DMS153 (cell line): Measurements from ENCODE around the gene SLC2A1.
"Not testable (repeated sequence)": the region's sequence is repeated elsewhere in the genome, so short reads cannot be mapped to it uniquely, and the experiment has no call there.

Experiments
- DNase-seq: peaks from one replicate; lab custom pipeline; 2025; lab: John Stamatoyannopoulos, UW

The SLC2A1 gene

GRCh38 chr1:42899960-42900359 lies 58.7 kb downstream of the SLC2A1 start:
- DNase-seq, result not testable (repeated sequence)

- no peak for DNase-seq
These were observed 67.1 kb downstream of the SLC2A1 start for GRCh38 chr1:42891465-42892138.

GRCh38 chr1:42889264-42889663 lies 69.4 kb downstream of the SLC2A1 start:
- DNase-seq, result no peak

GRCh38 chr1:42888013-42888633 lies 70.5 kb downstream of the SLC2A1 start:
- no peak for DNase-seq

GRCh38 chr1:42887366-42887765 lies 71.3 kb downstream of the SLC2A1 start:
- no peak for DNase-seq

- peak; percentile 41 for DNase-seq
These were observed 71.9 kb downstream of the SLC2A1 start for GRCh38 chr1:42886800-42887199.

- no peak for DNase-seq
These were observed 72.5 kb downstream of the SLC2A1 start for GRCh38 chr1:42886046-42886739.

- DNase-seq, result no peak
These were observed 78.3 kb downstream of the SLC2A1 start for GRCh38 chr1:42880384-42880783.

GRCh38 chr1:42877380-42877779 lies 81.3 kb downstream of the SLC2A1 start:
- DNase-seq, result no peak

- no peak for DNase-seq
These were observed 82.7 kb downstream of the SLC2A1 start for GRCh38 chr1:42876009-42876408.
